ENCODE results near the gene LCN10. TPM values are rescaled to one million over a fixed set of nuclear protein-coding genes. Genes with fewer than 3 reads are reported as not detected.

LCN10 gene
- polyA plus RNA-seq, 3 donors = 0.16 TPM; not detected in 2

- H3K9ac ChIP-seq (ENCODE audit: insufficient read depth, low read length, poor library complexity, severe bottlenecking) = no peak overlapping the region
- no peak for DNase-seq
- H3K36me3 ChIP-seq (replicated peaks in 1 of 2; ENCODE audit: control insufficient read depth in 1 of 2, insufficient read depth in 2 of 2, low read length in 2 of 2) = peaks cover 45 to 48% of the 10 kb centered on the region in 2 donors
- Mint-ChIP-seq H3K27ac (peak overlapping the region in 1 of 7 donors; percentile 68), H3K9me3 (no peaks in the 10 kb centered on the region), H3K27me3 (ENCODE audit: low read depth in 3 of 3) (peaks cover 0 to 12% (median 3%) of the 10 kb centered on the region in 3 donors), H3K36me3 (peaks cover 31 to 46% of the 10 kb centered on the region in 2 donors), H3K4me1 (peaks cover 38% of the 10 kb centered on the region), H3K4me3 (no peak overlapping the region)
- H3K27me3 ChIP-seq (ENCODE audit: control insufficient read depth in 2 of 2, insufficient read depth in 2 of 2, low read length in 2 of 2) = peaks cover 0 to 4% of the 10 kb centered on the region in 2 donors
- no peak overlapping the region for H3K4me2 ChIP-seq (replicated peaks; ENCODE audit: extremely low read depth, low read length, poor library complexity, severe bottlenecking)
- intact Hi-C loops (cut with micrococcal nuclease) = loop anchor here in 1 of 2 donors (10.0 kb wide), 1 partner anchor 238 kb away; the partner anchor contains the start of gene SEC16A
- H2AFZ ChIP-seq (ENCODE audit: insufficient read depth, low read depth, low read length, poor library complexity, severe bottlenecking) = no peak overlapping the region
- no peak for TF ChIP-seq CTCF (IDR thresholded peaks at IDR 0.05)
- 86% methylated on average over 21 of the region's 24 CpGs for WGBS (ENCODE audit: insufficient coverage)
- H3K27ac ChIP-seq (ENCODE audit: low read depth in 1 of 2, low read length in 2 of 2) = no peak overlapping the region
- H3K79me2 ChIP-seq (ENCODE audit: insufficient read depth, low read length) = peaks cover 41% of the 10 kb centered on the region
- H3K9me3 ChIP-seq (replicated peaks in 1 of 2; ENCODE audit: control insufficient read depth in 1 of 2, insufficient read depth in 1 of 2, low read length in 2 of 2) = no peaks in the 10 kb centered on the region
- peaks cover 83% of the 10 kb centered on the region for H4K20me1 ChIP-seq (ENCODE audit: insufficient read depth, low read length)
- peaks cover 27 to 36% of the 10 kb centered on the region in 2 donors for H3K4me1 ChIP-seq (ENCODE audit: control insufficient read depth in 1 of 2, insufficient read depth in 2 of 2, low read length in 2 of 2)
- H3K4me3 ChIP-seq (replicated peaks in 1 of 3; ENCODE audit: low read depth in 2 of 3, low read length in 3 of 3) = no peak overlapping the region
Measured at GRCh38 chr9:136722969-136723356, 19.8 kb downstream of the LCN10 start.

GRCh38 chr9:136722093-136722968 is 20.4 kb downstream of the LCN10 start:
- Histone ChIP-seq H3K4me1 (ENCODE audit: control insufficient read depth in 1 of 2, insufficient read depth in 2 of 2, low read length in 2 of 2) (peaks cover 24 to 35% of the 10 kb centered on the region in 2 donors), H2AFZ (ENCODE audit: insufficient read depth, low read depth, low read length, poor library complexity, severe bottlenecking) (no peak overlapping the region), H3K4me2 (replicated peaks; ENCODE audit: extremely low read depth, low read length, poor library complexity, severe bottlenecking) (no peak overlapping the region), H3K79me2 (ENCODE audit: insufficient read depth, low read length) (peaks cover 35% of the 10 kb centered on the region), H3K27ac (ENCODE audit: low read depth in 1 of 2, low read length in 2 of 2) (no peak overlapping the region), H3K4me3 (replicated peaks in 1 of 3; ENCODE audit: low read depth in 2 of 3, low read length in 3 of 3) (no peak overlapping the region), H3K9me3 (replicated peaks in 1 of 2; ENCODE audit: control insufficient read depth in 1 of 2, insufficient read depth in 1 of 2, low read length in 2 of 2) (no peaks in the 10 kb centered on the region), H3K9ac (ENCODE audit: insufficient read depth, low read length, poor library complexity, severe bottlenecking) (no peak overlapping the region), H3K36me3 (replicated peaks in 1 of 2; ENCODE audit: control insufficient read depth in 1 of 2, insufficient read depth in 2 of 2, low read length in 2 of 2) (peaks cover 45 to 48% of the 10 kb centered on the region in 2 donors), H3K27me3 (ENCODE audit: control insufficient read depth in 2 of 2, insufficient read depth in 2 of 2, low read length in 2 of 2) (peaks cover 0 to 8% of the 10 kb centered on the region in 2 donors), H4K20me1 (ENCODE audit: insufficient read depth, low read length) (peaks cover 77% of the 10 kb centered on the region)
- Mint-ChIP-seq H3K27me3 (ENCODE audit: low read depth in 3 of 3) (peaks cover 4 to 16% (median 5%) of the 10 kb centered on the region in 3 donors), H3K4me3 (no peak overlapping the region), H3K27ac (peak overlapping the region in 1 of 7 donors; percentile 68), H3K36me3 (peaks cover 31 to 46% of the 10 kb centered on the region in 2 donors), H3K9me3 (no peaks in the 10 kb centered on the region), H3K4me1 (peaks cover 36% of the 10 kb centered on the region)
- WGBS (ENCODE audit: insufficient coverage) = 87% methylated on average over 29 of the region's 31 CpGs
- DNase-seq = no peak
- intact Hi-C loops (cut with micrococcal nuclease) = loop anchor here in 1 of 2 donors (10.0 kb wide), 1 partner anchor 238 kb away; the partner anchor contains the start of gene SEC16A
- no peak for TF ChIP-seq CTCF (IDR thresholded peaks at IDR 0.05)

Data from CD14-positive monocyte (primary cell).